Epithelial cell of proximal tubule (primary cell): ENCODE data around the gene FMO2. TPM values are rescaled to one million over a fixed set of nuclear protein-coding genes. Genes with fewer than 3 reads are reported as not detected.

Source experiments
- DNase-seq: peaks from one replicate; pipeline ENCODE4 v3.0.0-alpha.2; 2011; ENCODE audit warnings: low read depth
- H3K4me3 ChIP-seq: 2 replicates; pipeline ENCODE4 v1.5.1; 2011; ENCODE audit warnings: low read depth, mild to moderate bottlenecking, low read length
- CTCF ChIP-seq: conservative IDR thresholded peaks from 2 replicates; pipeline ENCODE4 v1.5.1; 2012; ENCODE audit warnings: low read depth, mild to moderate bottlenecking, low read length
- total RNA-seq: library from RNA; depleted of rRNA; stranded (reverse); fragments of >200 nt; gene quantifications from 2 replicates; pipeline ENCODE4 v1.2.3, GENCODE V29; 2015

Gene FMO2
- total RNA-seq, 1 donor from 2014 or later, result not detected

- no peak overlapping the region for H3K4me3 ChIP-seq
- DNase-seq, result no peak
- TF ChIP-seq CTCF, result no peak
These were observed 12.6 kb upstream of the FMO2 start for GRCh38 chr1:171172471-171172870.

GRCh38 chr1:171173069-171173468 is 12.0 kb upstream of the FMO2 start:
- no peak for DNase-seq
- no peak for TF ChIP-seq CTCF
- H3K4me3 ChIP-seq, result no peak overlapping the region

- H3K4me3 ChIP-seq, result no peak overlapping the region
- DNase-seq, result no peak
- no peak for TF ChIP-seq CTCF
These were observed 10.4 kb upstream of the FMO2 start for GRCh38 chr1:171174560-171175294.

- no peak for DNase-seq
- TF ChIP-seq CTCF, result no peak
These were observed 7.8 kb upstream of the FMO2 start for GRCh38 chr1:171177261-171177660.

GRCh38 chr1:171179318-171180227 is 5.5 kb upstream of the FMO2 start:
- no peak overlapping the region for H3K4me3 ChIP-seq
- no peak for TF ChIP-seq CTCF
- DNase-seq, result no peak

More at GRCh38 chr1:171177261-171177660, 7.8 kb upstream of the FMO2 start:
- no peak overlapping the region for H3K4me3 ChIP-seq

GRCh38 chr1:171180670-171181069 is 4.4 kb upstream of the FMO2 start:
- DNase-seq, result no peak
- H3K4me3 ChIP-seq, result no peak overlapping the region
- TF ChIP-seq CTCF, result no peak
